Omental fat pad (tissue), 4 donors: ENCODE results near the gene SERPINE3. TPM values are rescaled to one million over a fixed set of nuclear protein-coding genes. Genes with fewer than 3 reads are reported as not detected.

Experiments
- ATAC-seq: fragments of 150-250 bp; one replicate; pipeline ENCODE4 v1.9.1; 2016; ENCODE audit warnings: mild to moderate bottlenecking, moderate library complexity; ENCODE audit not compliant: low FRiP score
- DNase-seq: peaks from one replicate; pipeline ENCODE4 v3.0.0-alpha.2; 2019; ENCODE audit warnings: low spot score
- total RNA-seq, 4 donors: library from RNA; depleted of rRNA; stranded (reverse); fragments of >200 nt; gene quantifications; one replicate each; pipeline ENCODE4 v1.1.0, GENCODE V29; 2016
- TF ChIP-seq, protein P1 (sequence below), 3 donors: fragments of 450-650 bp; IDR thresholded peaks; one replicate each; pipeline ENCODE4 v1.5.1; 2016 to 2017; ENCODE audit warnings: antibody characterized with exemption in 3 of 3, mild to moderate bottlenecking in 3 of 3, moderate library complexity in 2 of 3

Gene SERPINE3
- total RNA-seq, 4 donors from 2014 or later = 1.6 to 8.8 TPM; not detected in 2

DNA sequence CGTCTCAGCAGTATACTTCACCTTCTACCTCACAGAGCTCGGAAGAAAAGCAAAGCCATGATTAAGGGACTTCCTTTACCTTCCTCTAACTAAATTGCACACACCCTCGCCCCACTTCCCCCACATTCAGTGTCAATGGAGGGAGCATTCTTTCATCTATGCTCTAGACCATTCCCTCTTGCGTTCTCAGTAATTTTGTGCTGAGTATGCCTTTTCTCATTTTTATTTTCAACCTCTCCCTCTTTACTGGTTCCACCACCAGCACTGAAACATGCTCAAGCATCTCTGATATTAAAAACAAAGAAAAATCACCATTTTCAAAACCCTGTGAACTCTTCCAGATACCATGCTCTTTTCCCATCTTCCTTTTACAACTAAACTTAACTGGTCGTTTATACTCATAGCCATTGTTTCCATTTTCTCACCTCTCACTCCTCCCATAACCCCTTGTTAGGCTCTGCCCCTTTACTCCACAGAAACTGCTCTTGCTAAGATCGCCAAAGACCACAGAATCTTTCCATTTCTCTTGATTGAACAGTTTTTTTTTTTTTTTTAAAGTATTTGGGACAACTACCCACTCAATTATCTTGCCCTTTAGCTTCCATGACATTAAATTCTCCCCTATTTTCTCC, 32.4 kb downstream of the SERPINE3 start:
- DNase-seq (no peak), ATAC-seq (no peak)
- TF ChIP-seq, protein P1, sequence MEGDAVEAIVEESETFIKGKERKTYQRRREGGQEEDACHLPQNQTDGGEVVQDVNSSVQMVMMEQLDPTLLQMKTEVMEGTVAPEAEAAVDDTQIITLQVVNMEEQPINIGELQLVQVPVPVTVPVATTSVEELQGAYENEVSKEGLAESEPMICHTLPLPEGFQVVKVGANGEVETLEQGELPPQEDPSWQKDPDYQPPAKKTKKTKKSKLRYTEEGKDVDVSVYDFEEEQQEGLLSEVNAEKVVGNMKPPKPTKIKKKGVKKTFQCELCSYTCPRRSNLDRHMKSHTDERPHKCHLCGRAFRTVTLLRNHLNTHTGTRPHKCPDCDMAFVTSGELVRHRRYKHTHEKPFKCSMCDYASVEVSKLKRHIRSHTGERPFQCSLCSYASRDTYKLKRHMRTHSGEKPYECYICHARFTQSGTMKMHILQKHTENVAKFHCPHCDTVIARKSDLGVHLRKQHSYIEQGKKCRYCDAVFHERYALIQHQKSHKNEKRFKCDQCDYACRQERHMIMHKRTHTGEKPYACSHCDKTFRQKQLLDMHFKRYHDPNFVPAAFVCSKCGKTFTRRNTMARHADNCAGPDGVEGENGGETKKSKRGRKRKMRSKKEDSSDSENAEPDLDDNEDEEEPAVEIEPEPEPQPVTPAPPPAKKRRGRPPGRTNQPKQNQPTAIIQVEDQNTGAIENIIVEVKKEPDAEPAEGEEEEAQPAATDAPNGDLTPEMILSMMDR (IDR thresholded peaks at IDR 0.05) = no peak

DNA sequence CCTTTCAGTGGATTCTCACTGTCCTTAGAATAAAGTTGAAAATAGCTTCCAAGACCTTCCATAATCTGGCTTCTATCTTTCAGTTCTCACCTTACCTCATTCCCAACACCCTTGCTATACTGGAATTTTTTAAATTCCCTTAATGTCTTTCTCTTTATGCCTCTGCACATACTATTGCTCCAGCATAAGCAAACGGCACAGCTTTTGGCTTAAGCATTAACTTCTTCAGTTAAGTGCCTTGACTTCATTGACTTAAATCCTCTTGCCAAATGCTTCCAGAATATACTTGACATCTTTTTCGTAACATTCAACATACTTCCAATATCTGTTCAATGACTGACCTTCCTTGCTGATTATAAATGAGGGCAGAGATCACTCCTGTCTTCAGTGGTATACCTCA, 34.0 kb downstream of the SERPINE3 start:
- ATAC-seq (no peak), DNase-seq (no peak)
- TF ChIP-seq, protein P1 (IDR thresholded peaks at IDR 0.05) = no peak

DNA sequence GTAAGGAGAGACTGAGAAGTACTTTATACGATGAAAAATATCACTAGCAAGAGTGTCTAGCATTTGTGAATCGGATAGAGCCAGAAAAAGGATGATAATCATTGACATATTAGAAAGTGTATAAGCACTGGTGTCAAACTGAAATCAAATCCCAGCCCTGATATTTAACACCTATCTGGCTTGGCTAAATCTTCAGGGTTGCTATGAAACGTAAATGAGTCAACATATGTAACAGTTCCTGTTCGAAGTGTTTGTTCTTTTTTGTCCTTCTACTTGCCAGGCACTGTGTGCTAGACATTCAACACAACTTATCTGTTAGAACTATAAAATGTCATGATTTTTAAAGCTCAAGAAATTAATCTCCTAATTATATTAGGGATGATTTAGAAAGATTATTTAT, 40.8 kb downstream of the SERPINE3 start:
- TF ChIP-seq, protein P1 (IDR thresholded peaks at IDR 0.05) = no peak
- ATAC-seq (no peak), DNase-seq (no peak)

DNA sequence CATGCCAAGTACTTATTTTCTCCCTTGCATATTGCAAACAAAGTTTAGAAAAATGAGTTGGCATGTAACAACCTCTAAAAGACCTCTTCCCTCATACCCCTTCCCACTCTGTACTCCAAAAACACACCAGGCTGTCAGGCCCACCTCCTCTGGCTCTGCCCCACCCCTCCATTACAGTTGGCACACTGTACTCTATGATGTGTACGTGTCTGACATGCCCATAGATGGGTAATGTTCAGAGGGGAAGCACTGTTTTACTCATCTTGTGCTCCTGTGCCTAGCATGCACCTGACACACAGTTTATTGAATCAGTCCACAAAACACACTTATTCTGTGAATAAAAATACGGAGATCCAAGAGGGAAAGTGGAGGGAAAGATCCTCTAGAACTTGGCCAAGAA, 45.6 kb downstream of the SERPINE3 start:
- TF ChIP-seq, protein P1 (IDR thresholded peaks at IDR 0.05) = no peak
- no peak for DNase-seq
- ATAC-seq = no peak

DNA sequence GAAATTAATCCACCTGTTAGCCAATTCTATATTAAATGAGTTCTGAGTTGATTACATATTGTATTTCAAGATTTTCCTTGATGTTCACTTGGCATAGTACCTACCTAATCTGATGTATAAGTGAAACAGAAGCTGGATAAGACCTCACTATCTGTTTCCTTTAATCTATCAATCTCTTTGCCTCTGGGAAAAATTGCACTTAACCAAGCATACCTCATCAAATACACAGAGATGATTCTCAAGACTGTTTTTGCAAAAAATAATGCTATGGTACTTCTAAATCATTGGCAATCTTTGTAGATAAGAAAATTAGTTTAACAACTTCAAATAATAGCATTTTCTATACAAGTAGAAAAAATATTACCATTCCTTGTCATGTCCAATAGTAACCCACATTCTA, 55.2 kb downstream of the SERPINE3 start:
- TF ChIP-seq, protein P1 (IDR thresholded peaks at IDR 0.05) = no peak
- DNase-seq (no peak), ATAC-seq (no peak)

DNA sequence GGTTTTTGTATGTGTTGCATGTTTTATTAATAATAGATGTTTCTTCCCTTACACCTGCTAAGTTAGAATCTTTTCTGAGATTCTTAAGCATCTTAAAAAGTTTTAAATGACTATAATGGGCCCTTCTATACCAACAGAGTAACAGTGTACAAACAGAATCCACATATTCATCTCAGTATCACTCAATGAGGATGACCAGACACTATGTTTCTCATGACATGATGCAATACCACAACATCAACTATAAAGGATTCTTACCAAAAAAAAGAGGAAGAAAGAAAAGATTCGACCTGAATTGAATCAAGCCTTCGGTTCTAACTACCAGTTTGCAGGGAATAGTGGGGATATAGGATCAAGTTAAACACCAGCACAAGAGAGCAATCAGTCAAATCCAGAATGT, 56.9 kb downstream of the SERPINE3 start:
- ATAC-seq (no peak), DNase-seq (no peak)
- TF ChIP-seq, protein P1 (IDR thresholded peaks at IDR 0.05) = no peak

DNA sequence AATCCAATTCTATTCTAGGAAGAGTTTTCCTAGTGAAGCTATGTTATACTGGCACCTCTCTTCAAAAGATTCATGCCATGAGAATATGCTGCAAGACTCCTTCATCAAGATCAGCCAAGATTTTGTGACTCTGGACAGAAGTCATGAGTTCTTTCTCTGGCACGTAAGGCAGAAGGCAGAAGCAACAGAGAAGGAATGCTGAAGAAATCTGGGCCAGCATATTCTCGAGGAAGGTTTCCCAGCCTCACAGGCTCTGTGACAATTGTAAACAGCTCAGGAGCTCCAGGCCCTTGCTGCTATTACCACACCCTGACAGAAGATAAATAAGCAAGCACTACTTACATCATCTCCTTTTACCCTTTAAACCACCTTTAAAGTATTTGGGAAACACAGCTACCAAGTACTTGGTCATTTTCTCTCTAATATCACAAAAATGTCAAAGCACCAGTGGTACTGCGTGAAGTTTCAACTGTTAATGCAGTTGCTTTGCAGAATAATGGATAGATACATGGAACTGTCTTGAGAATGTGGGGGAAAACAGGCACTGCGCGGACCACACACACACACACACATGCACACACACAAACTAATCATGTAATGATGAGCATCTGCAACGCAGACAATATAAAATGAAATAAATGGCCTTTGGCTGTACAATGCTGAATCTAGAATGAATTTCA, 57.9 kb downstream of the SERPINE3 start:
- no peak for DNase-seq
- TF ChIP-seq, protein P1 (IDR thresholded peaks at IDR 0.05) = no peak
- peak; percentile 73 for ATAC-seq
